HG02763 (cell line): ENCODE results near the gene PRKCB.

Experiments used
- ATAC-seq: cut with Tn5 transposase; IDR thresholded peaks from one replicate; pipeline ENCODE4 v1.9.1; 2021; ENCODE audit warnings: mild to moderate bottlenecking, moderate library complexity; ENCODE audit not compliant: unreplicated experiment

PRKCB gene

DNA sequence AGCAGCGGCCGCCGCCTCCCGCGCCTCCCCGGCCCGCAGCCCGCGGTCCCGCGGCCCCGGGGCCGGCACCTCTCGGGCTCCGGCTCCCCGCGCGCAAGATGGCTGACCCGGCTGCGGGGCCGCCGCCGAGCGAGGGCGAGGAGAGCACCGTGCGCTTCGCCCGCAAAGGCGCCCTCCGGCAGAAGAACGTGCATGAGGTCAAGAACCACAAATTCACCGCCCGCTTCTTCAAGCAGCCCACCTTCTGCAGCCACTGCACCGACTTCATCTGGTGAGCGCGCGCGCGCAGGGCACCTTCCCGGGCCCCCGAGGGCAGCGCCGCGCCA lies 258 bp downstream of the PRKCB start:
- ATAC-seq: no peak

DNA sequence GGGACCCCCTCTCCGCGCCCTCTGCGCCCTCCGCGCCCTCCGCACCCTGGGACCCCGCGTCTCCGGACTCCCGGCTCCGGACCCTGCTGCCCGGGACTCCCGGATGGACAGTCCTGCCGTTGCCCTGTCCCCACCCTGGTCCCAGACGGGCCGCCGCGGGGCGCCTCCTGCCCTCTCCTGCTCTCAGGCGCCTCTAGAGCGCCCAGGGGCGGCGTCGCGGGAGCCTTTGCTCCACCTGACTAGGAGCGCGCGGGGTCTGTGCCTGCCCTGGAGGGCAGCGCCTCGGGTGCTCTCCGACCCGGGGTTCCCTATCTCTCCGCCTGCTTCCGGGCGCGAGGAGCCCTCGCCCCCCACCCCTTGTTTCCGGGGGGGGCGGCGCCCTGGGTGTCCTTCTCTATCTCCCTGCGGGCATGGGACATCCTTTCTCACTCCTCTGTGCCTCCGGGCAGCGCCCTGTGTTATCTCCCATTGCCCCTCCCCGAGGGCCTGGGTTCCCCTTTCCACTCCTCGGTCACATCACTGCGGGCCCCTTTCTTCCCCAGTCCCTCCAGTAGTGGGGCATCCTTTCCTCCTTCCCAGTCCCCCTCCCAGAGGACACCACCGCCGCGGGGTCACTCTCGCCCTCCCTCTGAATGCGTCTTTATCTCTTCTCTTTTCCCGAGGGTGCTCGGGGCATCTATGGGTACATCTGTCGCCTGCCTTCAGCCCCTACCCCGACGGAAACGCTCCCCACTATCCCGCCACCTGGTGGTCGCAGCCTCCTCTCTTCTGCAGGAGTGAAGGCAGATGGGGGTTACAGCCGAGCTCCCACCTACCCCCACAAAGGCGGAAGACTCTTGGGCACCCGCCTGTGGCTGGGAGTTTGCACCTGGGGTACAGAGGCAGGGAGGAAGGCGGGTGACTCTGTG lies 875 bp downstream of the PRKCB start:
- peak; percentile 5 for ATAC-seq

DNA sequence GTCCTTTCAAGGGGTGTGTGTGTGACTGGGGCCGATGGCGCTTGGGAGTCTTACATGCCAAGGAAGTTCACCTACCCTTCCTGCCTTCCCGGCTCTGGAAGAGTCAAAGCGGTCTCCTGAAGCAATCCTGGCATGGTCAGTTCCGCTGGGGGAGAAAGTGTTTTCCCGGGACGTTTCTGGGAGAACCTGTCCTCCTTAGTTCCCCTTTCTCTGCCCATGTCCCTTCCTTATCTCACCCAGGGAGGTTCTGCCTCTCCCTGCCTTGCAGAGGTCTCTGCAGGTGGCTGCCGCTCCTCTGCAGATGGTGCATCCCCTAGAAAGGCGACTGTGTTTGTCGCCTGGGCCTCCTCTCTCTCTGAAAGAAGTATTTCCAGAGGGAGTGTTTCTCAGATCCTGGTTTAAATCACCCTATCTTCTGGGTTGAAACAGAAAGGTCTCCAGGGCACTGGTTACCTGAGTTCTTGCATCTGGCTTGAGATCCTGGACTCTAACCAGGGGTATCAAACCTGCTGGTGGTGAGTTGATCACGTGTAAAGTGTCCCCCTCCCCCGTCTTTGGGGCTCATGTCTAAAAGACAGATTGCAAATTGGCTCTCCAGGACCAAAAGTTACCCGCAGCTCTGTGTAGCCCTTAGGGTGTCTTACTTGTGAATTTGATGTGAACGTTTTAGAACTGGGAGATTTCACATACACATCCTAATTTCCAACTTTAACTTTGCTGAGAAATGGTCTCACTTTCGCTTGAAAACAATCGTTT lies 1.9 kb downstream of the PRKCB start:
- no peak for ATAC-seq

DNA sequence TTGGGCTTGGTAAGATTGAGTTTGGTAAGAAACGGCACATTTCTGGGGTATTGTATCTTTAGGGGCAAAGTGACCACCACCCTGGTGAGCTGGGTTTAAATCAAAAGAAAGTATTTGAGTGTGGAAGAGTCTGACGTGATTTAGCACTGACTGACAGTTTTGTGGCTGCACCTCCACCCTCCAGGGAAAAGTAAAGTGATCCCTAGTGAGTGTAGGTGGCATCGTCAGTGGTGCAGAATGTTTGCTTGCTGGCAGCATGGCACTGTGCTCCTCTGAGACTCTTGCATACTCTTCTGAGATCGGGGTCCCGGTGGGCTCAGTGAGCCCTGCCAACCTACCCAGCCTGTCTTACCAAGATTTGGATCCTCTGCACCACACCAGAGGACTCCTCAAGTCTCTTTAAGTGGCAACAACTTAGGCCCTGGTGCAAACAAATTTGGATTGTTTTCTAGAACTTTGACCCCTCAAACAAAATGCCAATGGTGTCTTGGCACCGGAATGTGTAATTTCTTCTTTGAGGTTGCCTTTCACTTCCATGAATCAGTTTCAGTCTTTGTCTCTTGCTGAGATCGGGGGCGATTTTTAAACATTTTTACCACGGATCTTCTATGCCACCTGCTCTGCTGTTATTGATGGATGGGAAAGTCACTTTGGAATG lies 2.8 kb downstream of the PRKCB start:
- ATAC-seq: no peak

DNA sequence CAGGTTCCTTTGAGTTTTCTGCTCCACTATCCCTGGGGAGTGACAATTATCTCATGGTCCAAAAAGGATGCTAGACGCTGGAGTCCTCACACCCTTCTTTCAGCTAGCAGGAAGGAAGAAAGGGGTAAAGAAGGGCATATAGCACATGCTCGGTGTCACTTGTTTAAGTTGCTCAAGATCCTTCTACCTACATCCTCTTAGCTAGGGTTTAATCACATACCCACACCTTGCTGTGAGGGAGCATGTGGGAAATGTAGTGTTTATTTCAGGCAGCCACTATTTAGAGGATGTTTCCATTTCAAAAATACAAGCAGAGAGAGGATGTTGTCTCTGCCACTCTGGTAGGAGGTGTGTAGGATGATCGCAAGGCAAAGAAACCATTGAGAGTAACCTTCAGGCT lies 4.5 kb downstream of the PRKCB start:
- ATAC-seq: no peak

DNA sequence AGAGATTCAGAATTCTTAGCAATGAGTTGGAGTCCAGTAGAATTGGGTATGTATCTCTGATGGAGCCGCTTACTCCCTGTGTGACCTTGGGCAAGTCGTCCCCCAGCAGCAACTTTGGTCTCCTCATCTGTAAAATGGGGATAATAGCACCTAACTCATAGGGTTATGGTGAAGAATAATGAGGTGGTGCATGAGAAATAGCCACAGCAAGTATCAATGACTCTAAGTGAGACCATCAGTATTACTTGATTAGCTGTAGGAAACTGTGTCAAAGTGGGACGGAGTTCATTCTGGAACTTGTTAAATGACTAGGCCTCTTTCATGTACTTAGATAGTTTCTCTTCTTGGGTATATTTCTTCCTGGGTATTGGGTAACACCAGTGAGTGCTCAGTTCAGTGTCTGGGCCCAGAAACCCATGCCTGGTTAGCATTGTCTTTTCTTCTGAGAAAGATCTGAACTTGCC lies 6.4 kb downstream of the PRKCB start:
- ATAC-seq: no peak

DNA sequence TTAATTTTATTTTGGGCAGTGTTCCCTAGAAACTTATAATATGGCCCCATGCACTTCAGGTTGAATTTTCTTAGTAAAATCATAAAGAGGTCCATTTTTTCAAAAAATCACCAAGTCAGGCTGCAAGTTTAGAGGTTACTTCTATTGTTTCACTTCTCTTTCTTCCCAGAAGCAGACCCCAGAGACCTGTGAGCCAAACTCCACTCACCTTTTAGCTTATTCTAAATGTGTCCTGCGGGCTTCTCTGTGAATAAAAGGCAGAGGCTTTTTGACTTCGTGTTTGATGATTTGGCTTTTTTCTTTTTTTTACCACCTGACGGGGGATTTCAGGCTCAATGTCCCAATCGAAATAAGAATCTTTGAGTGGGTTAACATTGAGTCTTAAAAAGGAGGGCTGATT lies 7.4 kb downstream of the PRKCB start:
- ATAC-seq: no peak

DNA sequence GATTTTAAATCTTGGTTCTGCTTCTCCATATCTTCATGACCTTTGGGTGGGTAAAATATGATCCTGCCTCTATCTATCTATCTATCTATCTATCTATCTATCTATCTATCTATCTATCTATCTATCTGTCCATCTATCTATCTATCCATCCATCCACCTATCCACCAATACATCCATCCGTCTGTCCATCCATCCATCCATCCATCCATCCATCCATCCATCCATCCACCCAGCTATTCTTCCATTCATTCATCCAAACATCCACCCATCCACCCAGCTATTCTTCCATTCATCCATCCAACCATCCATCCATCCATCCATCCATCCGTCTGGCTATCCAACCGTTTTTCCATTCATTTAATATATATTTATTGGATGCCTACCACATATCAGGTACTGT lies 11.5 kb downstream of the PRKCB start:
- ATAC-seq: no peak

DNA sequence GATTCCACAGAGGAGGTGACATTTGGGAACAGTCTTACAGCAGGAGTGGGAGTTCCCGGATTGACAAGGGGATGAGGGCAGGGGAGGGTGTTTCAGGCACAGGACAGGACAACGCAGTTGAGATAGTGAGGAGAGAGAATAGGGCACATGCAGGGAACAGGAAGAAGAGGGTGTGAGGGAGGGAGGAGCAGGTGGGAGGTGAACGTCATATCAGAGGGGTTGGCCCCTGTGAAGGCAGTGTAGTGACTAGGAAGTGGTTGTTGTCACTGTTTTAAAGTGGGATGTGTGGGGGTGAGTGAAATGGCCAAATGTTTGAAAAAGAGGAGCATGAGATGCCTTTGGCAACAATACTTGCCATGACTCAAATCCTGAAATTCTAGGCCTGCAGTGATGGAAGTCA lies 12.2 kb downstream of the PRKCB start:
- ATAC-seq: no peak

DNA sequence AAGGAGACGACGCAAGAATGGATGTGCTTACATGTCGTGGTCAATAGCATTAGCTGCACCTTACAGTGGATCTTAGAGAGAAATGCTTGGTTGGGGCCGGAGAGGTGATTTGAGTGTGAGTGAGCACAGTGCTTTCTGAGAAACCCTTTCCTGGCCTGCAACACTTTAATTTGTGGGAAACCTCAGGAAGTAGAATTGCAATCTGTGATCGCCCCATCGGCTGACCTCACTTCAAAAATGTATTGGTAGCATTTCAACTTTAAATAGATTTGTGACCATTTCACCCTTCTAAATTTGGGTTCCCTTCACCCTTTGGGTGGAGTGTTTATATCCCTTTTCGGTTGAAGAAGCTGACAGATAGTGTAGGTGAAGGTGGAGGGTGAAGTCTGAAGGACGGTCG lies 13.2 kb downstream of the PRKCB start:
- no peak for ATAC-seq

DNA sequence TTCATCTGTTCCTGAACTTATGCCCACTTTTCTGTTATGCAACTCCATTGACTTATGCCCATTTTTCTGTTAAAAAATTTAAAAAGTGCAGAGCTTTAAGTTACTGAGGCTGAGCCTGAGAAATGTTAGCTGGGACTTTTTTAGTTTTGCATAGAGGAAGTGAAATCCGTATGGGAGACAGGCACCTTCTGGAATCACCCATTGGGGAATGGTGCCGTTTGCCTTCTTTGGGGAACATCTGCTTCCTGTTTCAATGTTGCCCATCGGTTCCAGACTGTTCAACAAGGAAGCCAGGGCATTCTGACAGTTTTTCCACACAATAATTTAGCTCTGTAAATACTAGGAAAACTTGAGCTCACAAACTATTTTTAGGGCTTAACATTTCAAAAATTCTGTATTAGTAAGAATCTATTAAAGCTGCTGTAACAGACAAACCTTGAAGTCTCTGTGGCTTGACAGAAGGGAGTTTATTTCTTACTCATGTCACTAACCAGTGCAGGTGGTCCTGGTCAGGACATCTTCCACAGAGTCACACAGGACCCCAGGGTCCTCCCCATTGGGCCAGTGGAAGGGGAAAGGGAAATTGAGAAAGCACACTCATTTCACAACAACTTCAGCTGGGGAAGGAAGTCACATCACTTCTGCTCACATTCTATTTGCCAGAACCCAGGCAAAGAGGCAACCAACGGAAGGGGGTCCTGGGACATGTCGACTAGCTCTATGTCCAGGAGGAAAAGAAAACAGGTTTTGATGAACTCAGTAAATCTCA lies 17.2 kb downstream of the PRKCB start:
- ATAC-seq: no peak

DNA sequence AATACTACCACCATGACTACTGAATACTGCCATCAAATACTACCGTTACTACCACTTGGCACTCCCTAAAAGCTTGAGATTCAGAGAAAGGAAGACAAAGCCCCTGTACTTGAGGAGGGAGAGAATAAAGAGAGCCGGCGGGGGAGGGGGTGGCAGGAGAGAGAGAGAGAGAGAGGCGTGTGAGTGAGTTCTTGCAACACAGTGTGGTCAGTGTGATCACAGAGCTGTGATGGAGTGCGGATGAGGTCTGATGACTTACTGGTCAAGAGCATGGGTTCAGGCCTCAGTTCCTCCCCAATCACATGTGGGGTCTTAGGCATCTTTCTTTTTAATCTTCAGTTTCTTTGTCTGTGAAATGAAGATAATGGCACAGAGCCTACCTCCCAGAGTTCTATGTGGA lies 19.2 kb downstream of the PRKCB start:
- no peak for ATAC-seq

DNA sequence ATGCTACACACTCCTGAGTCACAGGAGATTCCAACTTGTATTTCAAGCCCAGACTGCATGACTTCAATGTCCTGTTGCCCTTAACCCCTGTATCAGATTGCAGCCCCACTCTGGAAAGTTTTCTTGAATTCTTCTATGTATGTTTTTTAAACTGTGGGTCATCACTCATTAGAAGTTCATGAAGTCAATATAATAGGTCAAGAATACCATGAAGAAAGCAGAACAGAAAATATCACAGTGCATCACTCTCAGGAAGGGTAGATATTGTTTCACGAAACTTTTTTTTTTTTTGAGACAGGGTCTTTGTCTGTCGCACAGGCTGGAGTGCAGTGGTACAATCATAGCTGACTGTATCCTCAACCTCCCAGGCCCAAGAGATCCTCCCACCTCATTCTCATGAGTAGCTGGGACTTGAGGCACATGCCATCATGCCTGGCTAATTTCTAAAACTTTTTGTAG lies 20.5 kb downstream of the PRKCB start:
- ATAC-seq: no peak

DNA sequence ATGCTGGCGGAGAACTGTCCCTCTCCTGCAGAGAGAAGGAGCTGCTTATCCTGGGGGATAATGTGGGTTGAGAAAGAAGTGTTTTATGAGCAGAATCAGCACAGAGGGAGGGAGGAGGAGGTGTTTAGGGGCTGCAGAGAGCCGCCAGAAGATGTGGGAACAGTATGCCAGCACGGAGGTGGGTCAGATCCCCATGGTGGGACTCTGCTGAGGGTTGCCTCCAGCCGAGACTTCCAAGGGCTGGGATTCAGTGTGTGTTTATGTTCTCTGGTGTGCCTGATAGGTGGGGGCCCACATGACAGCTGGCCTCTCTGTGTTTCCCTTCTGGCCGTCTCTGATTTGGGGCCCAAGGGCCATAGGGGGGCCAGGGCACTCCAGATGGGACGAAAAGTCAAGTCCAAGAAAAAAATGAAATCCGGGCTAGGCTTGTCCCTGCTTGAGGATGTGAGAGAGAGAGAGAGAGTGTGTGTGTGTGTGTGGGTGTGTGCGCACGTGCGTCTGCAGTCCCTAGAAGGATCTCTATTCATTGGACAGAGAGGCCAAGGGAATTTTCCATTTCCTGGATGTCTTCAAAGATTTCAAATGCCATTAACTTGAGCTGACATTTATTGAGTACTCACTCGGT lies 21.6 kb downstream of the PRKCB start:
- ATAC-seq: no peak

DNA sequence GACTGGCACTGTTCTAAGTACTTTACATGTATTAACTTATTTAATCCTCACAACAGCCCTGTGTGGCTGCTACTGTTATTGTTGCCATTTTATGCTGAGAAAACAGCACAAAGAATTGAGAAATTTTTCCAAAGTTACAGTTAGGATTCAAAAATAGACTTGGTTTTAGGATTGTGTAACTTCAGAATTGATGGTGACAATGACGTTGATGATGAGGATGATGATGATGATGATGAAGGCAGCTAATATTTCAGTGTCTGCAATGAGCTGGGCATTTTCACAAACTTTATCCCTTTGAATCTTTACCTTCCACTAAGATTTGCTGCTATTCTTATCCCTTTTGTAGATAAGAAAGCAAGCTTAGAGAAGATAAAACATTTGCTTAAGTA lies 22.1 kb downstream of the PRKCB start:
- ATAC-seq: no peak

DNA sequence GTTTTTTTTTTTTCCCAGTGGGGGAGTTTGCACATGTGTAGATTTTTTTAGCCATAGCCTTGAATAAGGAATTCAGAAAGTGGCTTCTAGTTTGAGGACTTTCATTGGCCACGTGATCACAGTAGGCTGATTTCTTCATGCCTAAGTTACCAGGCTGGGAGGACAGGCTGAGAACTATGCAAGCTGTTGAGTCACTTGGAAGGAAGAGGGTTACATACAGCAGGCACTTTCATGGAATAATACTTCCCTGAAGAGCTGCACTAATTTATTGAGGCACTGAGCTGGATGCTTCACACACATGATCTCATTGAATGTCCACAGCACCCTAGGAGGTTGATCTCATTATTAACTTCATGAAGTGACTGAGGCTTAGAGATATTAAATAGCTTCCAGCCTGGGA lies 22.8 kb downstream of the PRKCB start:
- ATAC-seq: no peak

DNA sequence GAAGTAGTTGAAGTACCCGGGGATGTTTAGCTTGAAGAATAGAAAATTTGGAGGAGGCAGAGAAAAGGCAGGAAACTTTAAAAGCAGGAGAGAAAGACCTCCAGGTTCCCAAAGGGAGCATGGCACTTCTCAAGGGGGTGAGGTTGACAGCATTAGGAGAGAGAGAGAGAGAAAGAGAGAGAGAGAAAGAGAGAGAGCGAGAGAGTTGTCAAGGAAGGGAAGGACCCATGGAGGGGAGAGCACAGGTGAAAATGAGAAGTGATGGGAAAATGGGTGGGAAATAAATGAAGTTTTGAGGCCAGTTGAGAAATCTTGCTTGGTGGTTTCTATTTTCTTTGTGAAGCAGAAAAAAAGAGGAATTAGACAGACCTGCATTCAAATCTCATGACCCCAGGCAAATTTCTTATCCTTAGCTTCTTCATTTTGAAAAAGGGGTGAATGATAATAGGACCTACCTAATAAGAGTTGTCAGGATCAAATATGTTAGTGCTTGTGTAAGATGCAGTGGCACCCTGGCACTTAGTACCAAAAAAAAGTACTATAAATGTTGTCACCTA lies 24.0 kb downstream of the PRKCB start:
- no peak for ATAC-seq

DNA sequence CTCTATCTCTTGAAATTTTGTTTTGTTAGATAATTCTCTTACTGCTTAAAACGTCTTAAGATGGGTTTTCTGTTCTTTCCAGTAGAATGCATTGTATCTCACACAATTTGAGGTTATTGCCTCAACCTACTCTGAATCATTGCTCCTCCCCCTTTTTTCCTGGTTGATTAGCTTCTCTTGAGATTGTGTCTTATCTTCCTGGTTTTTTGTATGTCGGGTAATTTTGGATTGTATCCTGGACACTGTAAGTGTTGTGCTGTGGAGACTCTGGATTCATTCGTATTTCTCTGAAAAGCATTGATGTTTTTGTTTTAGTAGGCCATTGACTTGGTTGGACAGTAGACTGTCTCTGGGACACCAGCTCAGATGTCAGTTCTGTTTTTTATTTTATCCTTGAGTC lies 26.1 kb downstream of the PRKCB start:
- no peak for ATAC-seq

DNA sequence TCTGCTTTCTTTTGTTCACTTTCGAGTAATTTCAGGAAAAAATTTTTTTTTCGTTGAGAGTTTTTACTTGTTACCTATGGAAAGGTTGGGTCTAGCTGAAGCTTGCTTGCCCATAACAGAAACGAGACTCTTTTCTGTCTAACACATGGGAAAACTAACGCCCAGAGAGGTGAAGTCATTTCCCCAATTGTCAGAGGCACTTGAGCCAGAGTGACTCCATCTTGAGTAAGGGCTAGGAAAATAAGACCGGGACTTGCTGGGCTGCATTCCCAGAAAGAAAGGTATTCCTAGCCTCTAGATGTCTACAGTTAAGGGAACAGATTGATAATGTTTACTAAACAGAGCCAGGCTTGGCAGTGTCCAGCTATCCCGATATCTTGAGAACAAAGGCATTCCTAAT lies 26.8 kb downstream of the PRKCB start:
- no peak for ATAC-seq
